ENCODE data around the gene CSPG4. TPM values are rescaled to one million over a fixed set of nuclear protein-coding genes. Genes with fewer than 3 reads are reported as not detected.
"Not testable (repeated sequence)": the region's sequence is repeated elsewhere in the genome, so short reads cannot be mapped to it uniquely, and the experiment has no call there.

CSPG4 gene
- total RNA-seq, 4 donors from 2014 or later: 29.9 to 144 (median 49.7) TPM

DNA sequence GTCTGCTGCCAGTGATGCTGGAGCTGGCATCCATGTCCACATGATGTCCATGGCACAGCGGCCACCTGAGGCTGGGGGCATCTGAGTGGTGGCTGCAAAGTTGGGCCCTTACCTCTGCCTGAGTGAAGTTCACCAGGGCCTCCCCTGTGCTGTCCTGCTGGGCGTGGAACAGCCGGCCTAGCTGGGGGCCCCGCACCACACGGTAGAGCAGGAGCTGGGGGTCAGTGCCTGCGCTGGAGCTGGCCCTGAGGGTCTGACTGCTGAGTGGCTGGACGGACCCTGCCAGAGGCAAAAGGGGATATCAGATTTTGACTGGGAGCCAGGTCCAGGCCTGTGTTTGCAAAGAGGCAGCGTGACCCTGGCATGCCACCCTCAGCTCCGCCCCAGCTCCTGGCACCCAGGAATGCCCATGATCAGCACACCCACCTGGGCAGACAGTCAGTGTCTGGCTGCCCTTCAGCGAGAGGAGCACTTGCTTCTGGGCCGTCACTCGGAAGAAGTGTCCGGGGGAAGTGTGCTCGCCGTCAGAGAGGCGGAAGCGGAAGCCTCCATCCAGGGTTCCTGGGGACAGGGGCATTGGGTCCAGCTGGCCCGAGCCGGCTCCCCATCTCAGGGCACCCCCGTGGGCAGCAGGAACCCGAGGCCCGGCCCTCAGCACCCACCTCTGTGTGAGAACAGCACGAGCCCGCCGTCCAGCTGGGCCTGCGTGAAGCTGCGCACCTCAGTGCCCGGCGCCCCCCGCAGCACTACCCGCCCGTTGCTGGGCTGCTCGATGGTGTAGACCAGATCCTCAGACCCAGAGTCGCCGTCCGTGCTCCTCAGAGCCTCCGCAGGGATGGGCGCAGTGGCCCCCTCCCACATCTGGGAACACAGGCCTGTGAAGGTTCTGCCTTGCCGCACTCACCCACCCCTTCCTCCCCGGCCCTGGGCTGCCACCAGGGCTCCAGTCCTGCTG, 30.2 kb downstream of the CSPG4 start:
- no peak for DNase-seq (ENCODE audit: low spot score)
- ATAC-seq (ENCODE audit: low FRiP score): no peak

DNA sequence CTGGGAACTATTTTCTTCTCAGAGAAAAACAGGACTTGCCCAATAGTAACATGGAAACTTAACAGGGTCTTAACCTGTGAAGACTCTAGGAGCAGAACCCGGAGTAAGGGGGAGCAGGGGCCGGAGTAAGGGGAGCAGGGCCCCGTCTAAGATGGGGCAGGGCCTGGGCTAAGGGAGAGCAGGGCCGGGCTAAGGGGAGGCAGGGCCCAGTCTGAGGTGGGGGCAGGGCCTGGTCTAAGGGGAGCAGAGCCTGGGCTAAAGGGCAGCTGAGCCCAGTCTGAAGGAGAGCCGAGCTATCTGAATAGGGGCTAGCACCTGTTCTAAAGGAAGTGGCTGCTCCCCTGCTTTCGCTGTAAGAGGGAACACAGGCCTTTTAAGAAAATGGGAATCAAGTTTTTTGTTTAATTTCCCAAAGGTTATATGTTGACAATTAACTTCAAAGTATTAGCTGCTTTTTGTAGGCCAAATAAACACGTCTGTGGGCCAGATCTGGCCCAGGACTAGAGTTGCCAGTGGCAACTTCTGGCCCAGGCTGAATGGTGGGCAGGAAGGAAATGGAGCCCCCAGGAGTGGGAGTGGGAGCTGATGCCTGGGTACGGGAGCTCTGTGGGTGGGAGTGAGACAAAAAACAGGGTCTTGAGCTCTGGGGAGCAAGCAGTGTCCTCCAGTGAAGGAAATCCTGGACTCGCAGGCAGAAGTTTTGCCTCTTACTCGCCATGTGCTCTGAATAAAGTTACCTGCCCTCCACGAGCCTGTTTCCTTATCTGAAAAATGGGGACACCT, 32.5 kb downstream of the CSPG4 start:
- no peak for DNase-seq (ENCODE audit: low spot score)
- no peak for ATAC-seq (ENCODE audit: low FRiP score)
- TF ChIP-seq, protein P1, sequence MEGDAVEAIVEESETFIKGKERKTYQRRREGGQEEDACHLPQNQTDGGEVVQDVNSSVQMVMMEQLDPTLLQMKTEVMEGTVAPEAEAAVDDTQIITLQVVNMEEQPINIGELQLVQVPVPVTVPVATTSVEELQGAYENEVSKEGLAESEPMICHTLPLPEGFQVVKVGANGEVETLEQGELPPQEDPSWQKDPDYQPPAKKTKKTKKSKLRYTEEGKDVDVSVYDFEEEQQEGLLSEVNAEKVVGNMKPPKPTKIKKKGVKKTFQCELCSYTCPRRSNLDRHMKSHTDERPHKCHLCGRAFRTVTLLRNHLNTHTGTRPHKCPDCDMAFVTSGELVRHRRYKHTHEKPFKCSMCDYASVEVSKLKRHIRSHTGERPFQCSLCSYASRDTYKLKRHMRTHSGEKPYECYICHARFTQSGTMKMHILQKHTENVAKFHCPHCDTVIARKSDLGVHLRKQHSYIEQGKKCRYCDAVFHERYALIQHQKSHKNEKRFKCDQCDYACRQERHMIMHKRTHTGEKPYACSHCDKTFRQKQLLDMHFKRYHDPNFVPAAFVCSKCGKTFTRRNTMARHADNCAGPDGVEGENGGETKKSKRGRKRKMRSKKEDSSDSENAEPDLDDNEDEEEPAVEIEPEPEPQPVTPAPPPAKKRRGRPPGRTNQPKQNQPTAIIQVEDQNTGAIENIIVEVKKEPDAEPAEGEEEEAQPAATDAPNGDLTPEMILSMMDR (IDR thresholded peaks at IDR 0.05): no peak

More for the DNA sequence above, 30.2 kb downstream of the CSPG4 start:
- TF ChIP-seq, protein P1 (IDR thresholded peaks at IDR 0.05): no peak

DNA sequence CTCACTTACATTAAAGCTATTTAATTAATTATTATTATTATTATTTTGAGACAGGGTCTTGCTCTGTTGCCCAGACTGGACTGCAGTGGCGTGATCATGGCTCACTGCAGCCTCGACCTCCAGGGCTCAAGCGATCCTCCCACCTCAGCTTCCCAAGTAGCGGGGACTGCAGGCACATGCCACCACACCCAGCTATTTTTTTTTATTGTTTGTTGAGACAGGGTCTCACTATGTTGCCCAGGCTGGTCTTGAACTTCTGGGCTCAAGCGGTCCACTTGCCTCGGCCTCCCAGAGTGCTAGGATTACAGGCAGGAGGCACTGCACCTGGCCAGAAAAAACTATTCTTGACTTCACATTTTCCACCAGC, 34.3 kb downstream of the CSPG4 start:
- DNase-seq (ENCODE audit: low spot score); ATAC-seq (ENCODE audit: low FRiP score): not testable (repeated sequence)

DNA sequence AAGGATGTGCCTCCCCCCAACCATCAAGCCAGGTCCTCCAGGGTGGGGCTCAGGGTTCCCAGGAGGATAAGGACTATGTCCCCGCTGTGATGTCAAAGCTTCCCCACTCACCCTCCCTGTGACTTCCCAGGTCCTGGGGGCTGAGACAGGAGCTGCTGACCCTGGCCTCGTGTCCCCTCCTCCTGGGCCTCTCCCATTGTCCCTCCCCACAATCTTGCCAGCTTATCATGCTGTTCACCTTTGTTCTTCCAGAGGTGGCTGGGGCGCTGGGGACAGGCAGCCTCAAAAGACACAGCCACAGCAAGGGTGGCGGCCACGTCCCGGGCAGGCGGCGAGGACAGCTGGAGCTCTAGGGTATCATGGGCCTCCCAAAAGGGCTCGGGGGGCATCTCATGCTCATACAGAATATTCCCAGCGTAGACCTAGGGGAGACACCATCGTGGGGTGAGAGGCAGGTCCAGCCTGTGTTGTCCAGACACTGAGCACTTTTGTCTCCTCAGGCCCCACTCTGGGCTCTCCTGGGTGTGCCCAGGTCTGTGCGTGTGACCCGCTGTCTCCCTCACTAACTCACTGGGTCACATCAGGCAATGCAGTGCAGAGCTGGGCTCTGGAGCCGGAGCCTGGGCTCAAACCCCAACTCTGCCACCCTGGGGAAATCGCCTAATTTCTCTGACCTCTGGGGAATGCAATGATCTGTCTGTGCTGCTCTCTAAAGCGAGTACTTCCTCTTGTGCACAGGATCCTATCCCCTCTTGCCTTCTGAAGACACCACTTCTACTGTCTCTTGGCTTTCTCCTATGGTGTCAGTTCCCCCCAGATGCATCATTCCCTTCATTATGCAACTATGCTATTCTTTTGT, 35.0 kb downstream of the CSPG4 start:
- DNase-seq (ENCODE audit: low spot score) (no peak), ATAC-seq (ENCODE audit: low FRiP score) (no peak)
- TF ChIP-seq, protein P1 (IDR thresholded peaks at IDR 0.05): no peak

DNA sequence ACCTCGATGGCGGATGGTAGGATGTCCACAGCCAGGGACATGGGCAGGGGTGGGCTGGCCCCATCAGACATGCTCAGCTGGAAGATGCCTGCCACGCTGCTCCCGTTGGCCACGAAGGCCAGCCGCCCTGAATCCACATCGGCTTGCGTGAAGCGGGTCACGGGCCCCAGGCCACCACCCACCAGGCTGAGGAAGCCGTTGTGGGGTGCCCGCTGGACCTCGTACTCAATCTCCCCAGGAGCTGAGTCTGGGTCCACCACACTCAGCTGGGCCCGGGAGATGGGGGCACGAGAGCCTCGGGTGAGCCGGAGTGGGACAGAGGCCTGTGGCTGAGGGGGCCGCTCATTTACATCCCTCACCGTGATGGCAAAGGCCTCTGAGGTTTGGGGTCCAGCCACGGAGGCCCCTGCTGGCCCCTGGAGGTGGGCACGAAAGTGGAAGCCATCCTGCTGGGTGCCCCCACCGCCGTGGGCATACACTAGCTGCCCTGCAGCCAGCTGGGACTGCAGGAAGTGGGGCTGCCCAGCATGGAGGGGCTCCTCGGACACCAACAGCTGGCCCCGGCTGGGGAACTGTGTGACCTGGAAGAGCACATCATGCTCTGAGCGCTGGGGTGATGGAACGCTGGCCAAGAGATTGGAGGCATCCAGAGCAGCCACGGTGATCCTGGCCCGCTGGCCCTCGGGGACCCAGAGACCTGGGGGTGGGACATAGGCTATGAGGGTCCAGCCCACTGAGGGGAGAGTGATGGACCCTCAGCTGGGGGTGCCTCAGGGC, 35.8 kb downstream of the CSPG4 start:
- DNase-seq (ENCODE audit: low spot score) (no peak), ATAC-seq (ENCODE audit: low FRiP score) (no peak)
- TF ChIP-seq, protein P1 (IDR thresholded peaks at IDR 0.05): no peak

DNA sequence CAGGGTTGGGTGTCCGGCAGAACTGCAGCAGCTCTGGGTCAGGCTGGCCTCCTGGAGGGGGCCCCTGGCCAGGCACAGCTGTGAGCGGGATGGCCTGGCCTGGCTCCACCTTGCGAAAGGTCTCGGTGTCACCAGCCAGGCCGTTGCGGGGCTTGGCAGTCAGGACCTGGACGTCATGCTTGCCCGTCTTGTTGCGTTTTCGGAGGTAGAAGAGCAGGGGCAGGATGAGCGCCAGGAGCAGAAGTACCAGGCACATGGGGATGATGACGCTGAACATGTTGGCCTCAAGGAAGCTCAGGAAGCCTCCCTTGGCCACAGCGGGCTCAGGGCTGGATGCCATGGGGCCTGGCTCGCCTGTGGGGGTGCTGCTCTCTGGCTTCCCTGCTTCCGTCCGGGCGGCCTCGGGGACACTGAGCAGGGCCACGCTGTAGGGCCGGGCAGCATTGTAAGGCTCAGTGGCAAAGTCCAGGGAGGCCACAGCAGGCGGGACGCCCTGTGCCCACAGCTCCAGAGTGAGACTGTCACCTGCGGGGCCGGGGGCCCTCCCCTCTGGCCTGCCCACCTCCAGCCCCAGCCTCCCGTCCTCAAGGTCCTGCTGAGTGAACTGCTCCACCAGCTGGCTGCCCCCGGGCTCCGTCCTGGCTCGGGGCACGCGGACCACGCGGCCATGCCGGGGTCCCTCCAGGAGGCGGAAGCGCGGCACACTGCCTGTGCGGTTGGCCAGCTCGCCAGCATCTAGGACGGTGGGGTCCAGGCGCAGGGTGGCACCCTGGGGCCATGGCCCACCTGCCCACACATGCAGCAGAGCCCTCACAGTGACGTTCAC, 36.9 kb downstream of the CSPG4 start:
- no peak for DNase-seq (ENCODE audit: low spot score)
- TF ChIP-seq, protein P1 (IDR thresholded peaks at IDR 0.05): no peak
- no peak for ATAC-seq (ENCODE audit: low FRiP score)
